Measurements from ENCODE around the gene PJA2. TPM values are rescaled to one million over a fixed set of nuclear protein-coding genes. Genes with fewer than 3 reads are reported as not detected.

The PJA2 gene, protein sequence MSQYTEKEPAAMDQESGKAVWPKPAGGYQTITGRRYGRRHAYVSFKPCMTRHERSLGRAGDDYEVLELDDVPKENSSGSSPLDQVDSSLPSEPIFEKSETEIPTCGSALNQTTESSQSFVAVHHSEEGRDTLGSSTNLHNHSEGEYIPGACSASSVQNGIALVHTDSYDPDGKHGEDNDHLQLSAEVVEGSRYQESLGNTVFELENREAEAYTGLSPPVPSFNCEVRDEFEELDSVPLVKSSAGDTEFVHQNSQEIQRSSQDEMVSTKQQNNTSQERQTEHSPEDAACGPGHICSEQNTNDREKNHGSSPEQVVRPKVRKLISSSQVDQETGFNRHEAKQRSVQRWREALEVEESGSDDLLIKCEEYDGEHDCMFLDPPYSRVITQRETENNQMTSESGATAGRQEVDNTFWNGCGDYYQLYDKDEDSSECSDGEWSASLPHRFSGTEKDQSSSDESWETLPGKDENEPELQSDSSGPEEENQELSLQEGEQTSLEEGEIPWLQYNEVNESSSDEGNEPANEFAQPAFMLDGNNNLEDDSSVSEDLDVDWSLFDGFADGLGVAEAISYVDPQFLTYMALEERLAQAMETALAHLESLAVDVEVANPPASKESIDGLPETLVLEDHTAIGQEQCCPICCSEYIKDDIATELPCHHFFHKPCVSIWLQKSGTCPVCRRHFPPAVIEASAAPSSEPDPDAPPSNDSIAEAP
- total RNA-seq: 58.1 and 74.9 TPM in 2 replicates

DNA sequence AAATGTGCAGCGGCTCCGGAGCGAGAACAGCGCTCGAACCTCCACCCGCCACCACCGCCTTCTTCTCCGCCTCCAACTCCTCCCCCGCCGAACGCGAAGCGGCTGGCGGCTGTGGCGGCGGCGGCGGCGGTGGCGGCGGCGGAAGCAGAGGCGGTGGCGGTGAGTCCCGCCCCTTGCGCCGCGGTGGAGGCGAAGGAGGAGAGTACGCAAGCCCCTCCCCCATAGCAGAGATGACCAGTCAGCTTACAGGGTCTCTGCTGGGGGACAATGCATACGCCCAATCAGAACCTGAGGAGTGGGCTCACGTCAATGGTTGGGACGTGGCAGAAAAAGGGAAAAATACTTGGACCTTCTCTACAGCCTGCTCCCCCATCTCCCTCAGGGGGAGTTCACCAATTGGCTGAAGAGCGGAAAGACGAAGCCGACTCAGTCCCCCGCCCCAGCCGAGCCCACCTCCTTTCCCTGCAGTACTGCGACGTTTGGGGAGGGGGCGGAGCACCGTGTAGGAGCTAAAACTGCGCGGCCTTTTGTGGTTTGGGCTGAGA is at the start of gene PJA2:
TSS of gene PJA2 (minus strand) at position 131 of the 545 bp plus-strand sequence. CDS start 26,541 bp downstream, outside the sequence.

All from endothelial cell of coronary artery (primary cell).